D341Med (cell line): Measurements from ENCODE around the gene SCARF1.

Source experiments
- DNase-seq: peaks from one replicate; pipeline ENCODE4 v3.0.0; 2012; ENCODE audit warnings: low spot score

Gene SCARF1

GRCh38 chr17:1597861-1598342, 47.6 kb downstream of the SCARF1 start:
- no peak for DNase-seq

- no peak for DNase-seq
Measured at GRCh38 chr17:1593630-1593931, 52.0 kb downstream of the SCARF1 start.

GRCh38 chr17:1592751-1593629, 52.5 kb downstream of the SCARF1 start:
- DNase-seq = no peak

DNA sequence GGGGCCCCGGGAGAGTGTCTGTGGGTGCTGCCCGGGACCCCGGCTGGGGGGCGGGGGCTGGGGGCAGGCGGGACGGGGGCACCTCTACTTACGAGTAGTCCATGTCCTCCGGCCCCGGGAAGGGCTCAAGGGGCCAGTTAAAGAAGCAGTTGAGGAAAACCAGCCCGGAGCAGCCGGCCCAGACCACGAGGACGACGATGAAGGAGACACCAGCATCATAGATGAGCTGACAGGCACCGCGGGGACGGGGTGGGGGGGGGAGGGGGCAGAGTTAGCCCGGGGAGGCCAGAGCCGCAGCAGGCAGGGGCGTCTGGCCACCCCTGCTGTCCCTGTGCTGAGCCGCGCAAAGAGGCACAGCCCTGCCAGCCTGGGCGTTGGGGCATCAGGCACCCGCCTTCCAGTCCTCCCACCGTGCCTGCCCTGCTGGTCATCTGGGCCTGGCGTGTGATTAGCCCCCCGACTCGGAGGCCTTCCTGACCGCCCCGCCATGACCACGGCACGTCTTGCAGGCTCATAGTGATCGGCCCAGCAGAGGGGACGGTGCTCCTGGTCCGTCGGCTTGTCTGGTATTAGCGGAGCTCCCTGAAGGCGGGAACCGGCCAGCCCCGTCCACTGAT, 54.0 kb downstream of the SCARF1 start:
- DNase-seq = no peak

GRCh38 chr17:1590747-1591473, 54.6 kb downstream of the SCARF1 start:
- no peak for DNase-seq

GRCh38 chr17:1590029-1590746, 55.3 kb downstream of the SCARF1 start:
- DNase-seq = no peak

GRCh38 chr17:1588821-1589585, 56.5 kb downstream of the SCARF1 start:
- no peak for DNase-seq

GRCh38 chr17:1584167-1584566, 61.4 kb downstream of the SCARF1 start:
- DNase-seq = no peak
